ENCODE measurements around the gene FHOD3.

DNA sequence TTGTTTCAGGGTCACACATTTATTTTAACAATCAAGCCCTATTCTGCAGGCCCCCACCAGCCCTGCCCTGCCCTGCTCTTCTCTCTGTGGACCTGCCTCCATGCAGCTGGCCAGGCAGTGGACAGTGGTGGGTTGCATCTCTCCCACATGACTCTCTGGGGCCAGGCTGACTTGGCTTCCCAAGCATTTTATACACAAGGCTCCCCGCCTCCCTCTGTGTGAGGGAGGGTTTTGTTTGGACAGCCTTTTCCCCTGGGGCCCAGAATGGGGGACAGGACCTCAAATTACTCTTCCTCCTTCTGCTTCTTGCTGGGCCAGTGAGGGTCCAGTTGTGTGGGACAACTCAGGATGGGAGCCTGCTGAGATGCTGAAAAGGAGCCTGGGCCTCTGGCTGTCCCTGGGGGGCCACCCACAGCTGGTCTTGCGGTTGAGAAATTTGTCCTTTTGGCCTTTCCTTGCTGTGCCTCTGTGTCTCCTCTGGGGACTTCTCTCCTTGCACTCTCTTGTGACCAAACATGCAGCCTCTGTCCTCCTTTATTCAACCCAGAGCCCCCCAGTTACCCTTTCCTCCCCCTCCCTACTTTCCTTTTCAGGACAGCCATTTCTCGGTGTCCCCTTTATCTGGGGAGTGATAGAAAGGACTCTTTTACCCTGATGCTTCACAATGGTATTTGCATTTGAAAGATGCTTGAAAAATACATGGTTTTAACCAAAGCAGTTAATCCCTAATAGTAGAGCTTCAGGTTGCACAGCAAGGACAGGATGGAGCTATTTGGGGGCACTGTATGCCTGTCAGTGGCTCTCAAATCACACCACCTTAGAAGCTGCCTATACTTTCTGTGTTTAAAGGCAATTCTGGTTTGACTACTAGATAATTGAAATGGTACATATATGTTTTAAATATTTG is 151.1 kb downstream of the FHOD3 start:
- TF ChIP-seq, protein P1, sequence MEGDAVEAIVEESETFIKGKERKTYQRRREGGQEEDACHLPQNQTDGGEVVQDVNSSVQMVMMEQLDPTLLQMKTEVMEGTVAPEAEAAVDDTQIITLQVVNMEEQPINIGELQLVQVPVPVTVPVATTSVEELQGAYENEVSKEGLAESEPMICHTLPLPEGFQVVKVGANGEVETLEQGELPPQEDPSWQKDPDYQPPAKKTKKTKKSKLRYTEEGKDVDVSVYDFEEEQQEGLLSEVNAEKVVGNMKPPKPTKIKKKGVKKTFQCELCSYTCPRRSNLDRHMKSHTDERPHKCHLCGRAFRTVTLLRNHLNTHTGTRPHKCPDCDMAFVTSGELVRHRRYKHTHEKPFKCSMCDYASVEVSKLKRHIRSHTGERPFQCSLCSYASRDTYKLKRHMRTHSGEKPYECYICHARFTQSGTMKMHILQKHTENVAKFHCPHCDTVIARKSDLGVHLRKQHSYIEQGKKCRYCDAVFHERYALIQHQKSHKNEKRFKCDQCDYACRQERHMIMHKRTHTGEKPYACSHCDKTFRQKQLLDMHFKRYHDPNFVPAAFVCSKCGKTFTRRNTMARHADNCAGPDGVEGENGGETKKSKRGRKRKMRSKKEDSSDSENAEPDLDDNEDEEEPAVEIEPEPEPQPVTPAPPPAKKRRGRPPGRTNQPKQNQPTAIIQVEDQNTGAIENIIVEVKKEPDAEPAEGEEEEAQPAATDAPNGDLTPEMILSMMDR (conservative IDR thresholded peaks at IDR 0.05; ENCODE audit: low read length) = no peak
- no peak for TF ChIP-seq EZH2phosphoT487 (IDR thresholded peaks at IDR 0.05; ENCODE audit: borderline replicate concordance)
